VCaP (cell line): ENCODE measurements around the gene HINT1.

Source experiments
- H3K27ac ChIP-seq: fragments of 450-650 bp; 2 replicates; pipeline ENCODE4 v1.5.1; 2017
- TF ChIP-seq, protein P1 (sequence below): fragments of 450-650 bp; conservative IDR thresholded peaks from 2 replicates; pipeline ENCODE4 v1.5.1; 2017; ENCODE audit warnings: mild to moderate bottlenecking, moderate library complexity

HINT1 gene

DNA sequence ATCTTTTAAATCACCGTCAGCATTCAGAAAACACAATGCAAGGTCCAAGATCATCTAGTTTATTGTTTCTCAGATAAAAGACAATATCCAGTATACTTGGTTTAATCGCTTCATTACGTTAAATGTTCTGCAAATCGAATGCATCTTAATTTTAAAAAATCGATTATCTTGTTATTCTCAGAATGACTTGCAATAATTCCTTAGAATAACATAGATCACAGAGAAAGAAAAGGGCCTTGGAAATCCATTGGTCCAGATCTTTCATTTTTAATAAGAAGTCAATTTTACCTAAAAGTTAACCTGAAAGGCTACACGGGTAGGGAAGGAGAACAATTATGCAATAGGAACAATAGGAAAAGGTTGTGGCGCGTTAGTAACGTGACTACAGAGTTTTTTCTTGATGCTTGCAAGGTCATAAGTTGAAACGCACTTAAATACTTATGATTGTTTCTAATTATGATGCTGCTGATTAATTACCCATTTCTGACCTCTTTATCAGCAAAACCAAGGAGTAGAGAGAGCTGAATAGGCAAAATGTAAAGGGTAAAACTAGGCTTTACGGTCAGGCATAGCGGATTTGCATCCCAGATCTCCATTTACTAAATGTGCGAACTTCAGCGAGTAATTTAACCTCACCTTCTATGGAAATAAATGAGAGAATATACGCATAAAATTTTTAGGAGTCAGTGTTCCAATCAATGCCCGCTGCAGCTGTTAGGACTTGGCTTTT is 4.9 kb upstream of the HINT1 start:
- H3K27ac ChIP-seq, result peak overlapping the region; percentile 77
- TF ChIP-seq, protein P1, sequence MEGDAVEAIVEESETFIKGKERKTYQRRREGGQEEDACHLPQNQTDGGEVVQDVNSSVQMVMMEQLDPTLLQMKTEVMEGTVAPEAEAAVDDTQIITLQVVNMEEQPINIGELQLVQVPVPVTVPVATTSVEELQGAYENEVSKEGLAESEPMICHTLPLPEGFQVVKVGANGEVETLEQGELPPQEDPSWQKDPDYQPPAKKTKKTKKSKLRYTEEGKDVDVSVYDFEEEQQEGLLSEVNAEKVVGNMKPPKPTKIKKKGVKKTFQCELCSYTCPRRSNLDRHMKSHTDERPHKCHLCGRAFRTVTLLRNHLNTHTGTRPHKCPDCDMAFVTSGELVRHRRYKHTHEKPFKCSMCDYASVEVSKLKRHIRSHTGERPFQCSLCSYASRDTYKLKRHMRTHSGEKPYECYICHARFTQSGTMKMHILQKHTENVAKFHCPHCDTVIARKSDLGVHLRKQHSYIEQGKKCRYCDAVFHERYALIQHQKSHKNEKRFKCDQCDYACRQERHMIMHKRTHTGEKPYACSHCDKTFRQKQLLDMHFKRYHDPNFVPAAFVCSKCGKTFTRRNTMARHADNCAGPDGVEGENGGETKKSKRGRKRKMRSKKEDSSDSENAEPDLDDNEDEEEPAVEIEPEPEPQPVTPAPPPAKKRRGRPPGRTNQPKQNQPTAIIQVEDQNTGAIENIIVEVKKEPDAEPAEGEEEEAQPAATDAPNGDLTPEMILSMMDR, result no peak

DNA sequence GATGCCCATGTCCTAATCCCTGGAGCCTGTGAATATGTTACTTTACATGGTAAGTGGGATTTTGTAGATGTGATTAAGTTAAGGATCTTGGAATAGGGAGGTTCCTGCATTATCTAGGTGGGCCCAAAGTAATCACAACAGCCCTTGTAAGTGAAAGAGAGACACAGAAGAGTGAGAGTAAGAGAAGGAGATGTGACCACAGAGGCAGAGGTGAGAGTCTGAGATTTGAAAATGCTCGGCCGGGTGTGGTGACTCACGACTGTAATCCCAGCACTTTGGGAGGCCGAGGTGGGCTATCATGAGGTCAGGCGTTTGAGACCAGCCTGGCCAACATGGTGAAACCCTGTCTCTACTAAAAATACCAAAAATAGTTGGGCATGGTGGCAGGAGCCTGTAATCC is 2.6 kb upstream of the HINT1 start:
- TF ChIP-seq, protein P1, result no peak
- H3K27ac ChIP-seq, result no peak overlapping the region

DNA sequence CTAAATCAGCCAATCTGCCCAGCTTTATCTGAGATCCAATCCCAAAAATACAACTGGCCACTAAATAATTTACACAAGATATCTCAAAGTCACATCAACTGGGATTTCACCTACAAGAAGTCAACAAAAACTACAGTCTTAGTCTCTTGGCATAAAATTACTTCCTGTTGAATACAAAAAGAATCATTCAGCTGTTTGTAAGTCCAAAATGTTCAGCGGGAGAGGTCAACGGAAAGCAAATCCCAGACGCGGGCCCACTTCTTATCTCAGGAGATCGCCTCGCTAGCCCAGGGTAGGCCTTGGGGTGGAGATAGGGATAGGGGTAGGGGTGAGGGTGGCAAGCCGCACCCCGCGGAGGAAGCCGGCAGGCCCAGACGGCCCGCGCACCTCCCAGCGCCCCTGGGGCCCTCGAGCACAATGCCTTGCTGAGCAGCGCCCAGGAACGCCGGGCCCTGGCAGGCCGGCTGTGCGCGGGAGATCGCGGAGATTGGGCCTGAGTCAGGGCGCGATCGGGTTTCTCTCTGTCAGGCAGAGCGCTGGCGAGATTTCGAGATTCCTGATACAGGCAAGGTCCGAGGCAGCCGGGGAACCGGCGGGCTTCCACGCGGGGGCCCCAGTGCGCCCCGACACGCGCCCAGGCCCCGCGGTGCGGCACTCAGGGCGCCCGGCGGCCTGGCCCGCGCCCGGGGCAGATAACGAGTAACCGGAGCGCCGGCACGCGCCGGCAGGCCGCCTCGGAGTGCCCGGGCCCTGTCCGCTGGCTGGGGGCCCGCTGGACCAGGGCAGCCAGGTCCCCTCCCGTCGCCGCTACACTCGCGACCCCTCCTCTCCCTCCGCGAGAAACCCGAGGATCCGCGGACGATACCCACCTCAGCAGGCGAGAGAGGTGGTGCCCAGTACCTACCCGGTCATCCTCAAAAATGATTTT is 601 bp downstream of the HINT1 start:
- H3K27ac ChIP-seq, result peak overlapping the region; percentile 97
- TF ChIP-seq, protein P1, result no peak

DNA sequence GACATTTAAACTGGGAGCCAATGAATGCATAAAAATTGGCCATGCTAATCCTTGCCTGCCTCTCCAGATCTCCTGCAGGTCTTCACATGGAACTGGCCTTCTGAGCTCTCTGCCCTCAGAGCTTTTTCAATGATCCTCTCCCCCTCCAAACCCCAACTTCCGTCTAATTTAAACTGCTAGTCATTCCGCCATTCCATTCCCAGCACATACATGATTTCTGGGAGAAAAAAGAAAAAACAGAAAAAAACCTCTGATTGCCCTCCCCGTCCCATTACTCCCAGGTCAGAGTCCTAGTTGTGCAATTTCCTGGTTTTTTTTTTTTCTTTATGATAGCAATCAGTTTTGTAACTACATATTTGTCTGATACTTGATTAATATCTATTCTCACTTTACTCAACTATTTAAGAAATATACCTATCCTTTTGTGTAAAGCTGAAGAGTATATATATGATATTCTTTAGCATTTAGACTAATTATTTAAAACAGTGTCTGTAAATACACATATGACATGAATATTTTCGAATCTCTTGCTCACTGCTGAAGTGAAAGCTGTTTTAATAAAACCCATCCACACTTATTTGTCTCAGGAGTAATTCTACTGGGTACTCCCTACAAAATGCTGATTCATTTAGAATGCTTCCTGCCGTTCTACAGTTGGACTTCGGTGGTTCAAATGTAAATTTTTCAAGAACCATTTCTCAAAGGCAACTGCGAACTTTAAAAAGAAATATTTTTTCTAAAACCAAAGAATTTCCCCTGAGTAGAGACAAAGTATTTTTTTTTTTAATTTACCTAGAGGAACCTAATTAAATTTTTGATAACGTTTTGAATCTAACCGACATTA is 1.6 kb downstream of the HINT1 start:
- peak overlapping the region; percentile 97 for H3K27ac ChIP-seq

DNA sequence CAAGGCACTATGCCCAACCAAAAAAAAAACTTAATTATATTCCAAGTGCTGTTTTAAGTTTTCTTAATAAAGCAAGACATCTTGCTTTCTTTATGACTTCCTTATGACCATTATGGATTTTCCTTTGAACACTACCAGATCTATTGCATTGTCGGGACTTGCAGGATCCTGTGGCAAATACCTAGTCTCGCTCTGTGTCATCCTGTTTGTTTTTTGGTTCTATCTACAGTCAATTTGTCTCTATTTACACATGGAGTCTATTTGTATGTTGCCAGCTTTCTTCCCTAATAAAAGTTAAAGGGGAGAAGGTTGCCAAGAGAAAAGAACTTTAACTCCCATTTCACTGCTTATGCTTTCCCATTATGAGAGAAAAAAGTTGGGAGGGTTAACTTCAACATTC is 4.9 kb downstream of the HINT1 start:
- peak overlapping the region; percentile 60 for H3K27ac ChIP-seq
- TF ChIP-seq, protein P1, result no peak

More for the DNA sequence above, 1.6 kb downstream of the HINT1 start:
- TF ChIP-seq, protein P1, result no peak

DNA sequence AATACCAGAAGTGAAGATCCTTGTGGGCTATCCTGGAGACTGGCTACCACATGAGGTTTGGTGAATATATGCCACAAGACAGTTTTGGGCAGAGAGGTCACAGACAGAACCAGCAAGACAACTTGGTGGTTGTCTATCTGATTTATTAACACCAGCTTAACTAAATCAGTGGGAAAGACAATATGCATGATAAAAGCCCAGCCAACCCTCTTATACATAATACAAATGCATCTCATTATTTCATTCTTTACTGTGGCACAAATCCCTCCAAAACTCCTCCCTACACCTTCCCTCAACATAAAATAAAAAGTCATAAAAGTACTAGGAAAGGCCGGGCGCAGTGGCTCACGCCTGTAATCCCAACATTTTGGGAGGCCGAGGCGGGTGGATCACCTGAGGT is 8.1 kb downstream of the HINT1 start:
- TF ChIP-seq, protein P1, result no peak
- H3K27ac ChIP-seq, result no peak overlapping the region

DNA sequence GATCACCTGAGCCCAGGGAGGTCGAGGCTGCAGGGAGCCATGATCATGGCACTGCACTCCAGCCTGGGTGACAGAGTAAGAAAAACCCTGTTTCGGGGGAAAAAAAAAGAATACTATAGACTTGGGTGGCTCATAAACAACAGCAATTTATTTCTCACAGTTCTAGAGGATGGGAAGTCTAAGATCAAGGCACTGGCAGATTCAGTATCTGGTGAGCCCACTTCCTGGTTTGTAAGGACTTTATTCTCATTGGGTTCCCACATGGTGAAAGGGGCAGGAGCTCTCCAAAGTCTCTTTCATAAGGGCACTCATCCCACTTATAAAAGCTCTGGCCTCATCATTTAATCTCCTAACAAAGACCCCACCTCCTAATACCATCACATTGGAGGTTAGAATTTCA is 8.7 kb downstream of the HINT1 start:
- H3K27ac ChIP-seq, result no peak overlapping the region
- TF ChIP-seq, protein P1, result no peak
